Measurements from ENCODE around the gene SLA2. TPM values are rescaled to one million over a fixed set of nuclear protein-coding genes. Genes with fewer than 3 reads are reported as not detected.
A peak's percentile ranks its signal among the peaks of the same experiment; 100 is the strongest.

Gene SLA2
- total RNA-seq, 1 donor, result not detected

DNA sequence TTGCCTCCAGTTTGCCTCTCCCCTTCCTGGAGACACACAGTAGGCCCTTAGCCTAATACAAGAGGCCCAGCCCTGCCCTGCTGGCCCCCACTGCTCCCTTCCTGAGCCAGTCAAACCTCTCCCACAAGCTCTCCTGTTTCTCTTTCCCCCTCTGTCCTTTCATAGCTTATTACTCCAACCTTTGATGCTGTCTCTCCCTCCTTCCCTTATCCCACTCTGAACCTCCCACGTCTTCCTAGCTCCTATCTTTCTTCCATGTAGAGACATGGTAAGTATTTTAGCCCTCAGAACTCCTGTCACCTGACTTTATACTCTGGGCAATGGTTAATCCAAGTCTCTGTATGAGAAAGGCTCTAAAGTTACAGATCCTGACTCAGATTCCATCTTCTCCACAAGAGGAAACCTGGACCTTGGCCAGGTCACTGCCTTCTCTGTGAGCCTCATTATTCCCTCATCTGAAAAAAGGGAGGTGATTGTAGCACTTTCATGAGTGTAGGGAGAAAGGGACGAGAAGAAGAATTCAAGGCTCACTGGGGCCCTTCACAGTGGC lies 65.9 kb downstream of the SLA2 start:
- DNase-seq (ENCODE audit: low read depth), result no peak
- TF ChIP-seq, protein P1, sequence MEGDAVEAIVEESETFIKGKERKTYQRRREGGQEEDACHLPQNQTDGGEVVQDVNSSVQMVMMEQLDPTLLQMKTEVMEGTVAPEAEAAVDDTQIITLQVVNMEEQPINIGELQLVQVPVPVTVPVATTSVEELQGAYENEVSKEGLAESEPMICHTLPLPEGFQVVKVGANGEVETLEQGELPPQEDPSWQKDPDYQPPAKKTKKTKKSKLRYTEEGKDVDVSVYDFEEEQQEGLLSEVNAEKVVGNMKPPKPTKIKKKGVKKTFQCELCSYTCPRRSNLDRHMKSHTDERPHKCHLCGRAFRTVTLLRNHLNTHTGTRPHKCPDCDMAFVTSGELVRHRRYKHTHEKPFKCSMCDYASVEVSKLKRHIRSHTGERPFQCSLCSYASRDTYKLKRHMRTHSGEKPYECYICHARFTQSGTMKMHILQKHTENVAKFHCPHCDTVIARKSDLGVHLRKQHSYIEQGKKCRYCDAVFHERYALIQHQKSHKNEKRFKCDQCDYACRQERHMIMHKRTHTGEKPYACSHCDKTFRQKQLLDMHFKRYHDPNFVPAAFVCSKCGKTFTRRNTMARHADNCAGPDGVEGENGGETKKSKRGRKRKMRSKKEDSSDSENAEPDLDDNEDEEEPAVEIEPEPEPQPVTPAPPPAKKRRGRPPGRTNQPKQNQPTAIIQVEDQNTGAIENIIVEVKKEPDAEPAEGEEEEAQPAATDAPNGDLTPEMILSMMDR (IDR thresholded peaks at IDR 0.05; ENCODE audit: insufficient read depth, low read depth, low read length), result no peak

DNA sequence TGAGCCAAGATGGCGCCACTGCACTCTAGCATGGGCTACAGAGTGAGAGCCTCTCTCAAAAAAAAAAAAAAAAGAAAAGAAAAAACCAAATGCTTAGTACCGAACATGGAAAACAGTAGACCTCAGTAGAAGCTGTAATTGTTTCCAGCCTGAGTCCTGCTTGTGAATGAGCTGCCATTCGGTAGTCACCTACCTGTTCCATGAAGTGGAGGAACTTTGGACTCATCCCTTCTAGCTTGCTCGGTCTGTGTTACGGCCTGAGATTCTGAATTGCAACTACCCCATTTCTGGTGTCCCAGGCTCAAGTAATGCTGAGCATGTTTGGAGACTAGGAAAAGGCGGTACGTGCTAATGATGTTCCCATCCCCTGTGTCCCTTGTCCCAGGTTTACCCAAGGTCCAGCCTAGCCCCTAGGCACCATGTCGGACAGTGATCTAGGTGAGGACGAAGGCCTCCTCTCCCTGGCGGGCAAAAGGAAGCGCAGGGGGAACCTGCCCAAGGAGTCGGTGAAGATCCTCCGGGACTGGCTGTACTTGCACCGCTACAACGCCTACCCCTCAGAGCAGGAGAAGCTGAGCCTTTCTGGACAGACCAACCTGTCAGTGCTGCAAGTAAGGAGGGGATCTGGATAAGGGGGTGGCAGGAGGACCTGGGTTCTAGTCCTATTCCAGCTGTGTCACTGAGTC lies 67.5 kb downstream of the SLA2 start:
- no peak overlapping the region for H3K4me3 ChIP-seq (ENCODE audit: low read depth, low read length)
- TF ChIP-seq, protein P1 (IDR thresholded peaks at IDR 0.05; ENCODE audit: insufficient read depth, low read depth, low read length), result no peak
- no peak for DNase-seq (ENCODE audit: low read depth)

More for the DNA sequence above, 65.9 kb downstream of the SLA2 start:
- H3K4me3 ChIP-seq (ENCODE audit: low read depth, low read length), result no peak overlapping the region

DNA sequence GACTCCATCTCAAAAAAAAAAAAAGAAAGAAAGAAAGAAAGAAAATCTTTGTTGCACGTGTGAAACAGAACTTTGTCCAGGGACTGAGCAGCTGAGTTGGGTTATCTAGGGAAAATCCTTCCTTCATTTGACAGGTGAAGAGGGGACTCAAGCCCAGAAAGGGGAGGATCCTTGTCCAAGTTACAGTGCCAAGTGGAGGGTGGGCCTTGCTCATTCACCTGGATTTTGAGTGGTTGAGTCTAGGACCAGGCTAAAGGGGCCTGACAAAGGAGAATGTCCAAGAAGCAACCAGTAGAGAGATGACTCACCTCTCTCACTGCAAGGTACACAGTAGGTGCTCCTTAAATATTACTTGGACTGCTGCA lies 69.9 kb downstream of the SLA2 start:
- DNase-seq (ENCODE audit: low read depth), result no peak
- H3K4me3 ChIP-seq (ENCODE audit: low read depth, low read length), result no peak overlapping the region
- TF ChIP-seq, protein P1 (IDR thresholded peaks at IDR 0.05; ENCODE audit: insufficient read depth, low read depth, low read length), result no peak

DNA sequence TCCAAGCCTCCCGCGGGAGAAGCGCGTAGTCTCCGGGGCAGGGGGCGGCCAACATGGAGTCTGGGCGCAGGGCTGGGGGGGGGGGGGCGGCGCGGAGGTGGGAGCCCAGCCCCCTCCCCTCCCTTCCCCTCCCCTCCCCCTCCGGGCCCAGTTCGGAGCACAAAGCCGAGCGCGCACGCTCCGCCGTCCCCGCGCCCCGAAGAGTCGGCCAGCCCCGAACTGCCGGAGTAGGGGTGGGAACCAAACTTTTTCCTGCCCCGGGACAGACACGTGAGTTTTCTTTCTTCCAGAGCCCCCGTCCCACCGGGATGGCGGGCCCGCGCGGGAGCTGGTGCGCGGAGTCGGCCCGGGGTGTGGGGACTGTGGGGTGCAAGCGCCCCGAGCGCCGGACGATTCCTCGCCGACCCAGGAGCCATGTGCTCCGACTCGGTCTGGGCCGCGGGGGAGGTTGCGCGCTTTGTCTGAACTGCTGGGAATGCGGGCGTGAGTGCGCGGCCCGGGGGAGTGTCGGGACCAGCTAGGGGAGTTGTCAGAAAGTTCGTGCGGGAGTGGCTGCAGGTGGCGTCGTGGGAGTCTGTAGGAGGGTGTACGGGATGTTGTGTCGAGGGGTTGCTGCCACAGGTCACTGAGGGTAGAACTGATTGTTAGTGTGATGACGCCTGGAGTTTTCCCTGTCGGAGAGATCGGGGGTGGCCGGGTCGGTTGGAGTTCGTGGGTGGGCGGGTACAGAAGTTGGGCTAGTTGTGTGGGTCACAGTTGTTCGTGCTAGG lies 71.4 kb downstream of the SLA2 start:
- peak; percentile 69 for DNase-seq (ENCODE audit: low read depth)
- TF ChIP-seq, protein P1 (IDR thresholded peaks at IDR 0.05; ENCODE audit: insufficient read depth, low read depth, low read length), result no peak

DNA sequence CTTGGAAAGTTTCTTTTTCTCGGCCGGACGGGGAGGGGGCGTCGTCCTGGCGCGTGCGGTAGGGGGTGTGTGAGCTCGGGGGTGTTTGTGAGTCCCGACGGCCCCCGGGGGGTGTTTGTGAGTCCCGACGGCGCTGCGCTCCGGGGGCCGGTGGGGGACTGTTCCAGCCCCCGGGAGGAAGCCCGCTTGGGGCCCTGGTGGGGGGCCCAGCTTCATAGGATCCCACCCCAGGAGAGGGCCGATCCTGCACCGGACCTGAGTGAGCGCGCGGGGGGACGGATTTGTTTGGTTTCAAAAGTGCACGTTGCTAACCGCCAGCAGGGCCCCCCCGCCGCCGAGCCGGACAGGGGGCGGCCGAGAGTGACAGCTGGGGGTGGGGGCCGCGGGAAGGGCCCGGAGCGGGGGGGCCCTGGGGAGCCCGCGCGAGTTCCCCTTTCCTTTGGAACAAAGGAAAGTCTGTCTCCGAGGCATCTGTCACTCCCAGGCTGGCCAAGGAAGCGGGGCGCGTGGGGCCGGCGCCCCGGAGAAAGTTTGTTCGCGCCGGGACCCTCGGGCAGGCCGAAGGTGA lies 72.1 kb downstream of the SLA2 start:
- TF ChIP-seq, protein P1 (IDR thresholded peaks at IDR 0.05; ENCODE audit: insufficient read depth, low read depth, low read length), result no peak
- peak overlapping the region; percentile 81 for H3K4me3 ChIP-seq (ENCODE audit: low read depth, low read length)
- no peak for DNase-seq (ENCODE audit: low read depth)

More for the DNA sequence above, 71.4 kb downstream of the SLA2 start:
- H3K4me3 ChIP-seq (ENCODE audit: low read depth, low read length), result peak overlapping the region; percentile 81

DNA sequence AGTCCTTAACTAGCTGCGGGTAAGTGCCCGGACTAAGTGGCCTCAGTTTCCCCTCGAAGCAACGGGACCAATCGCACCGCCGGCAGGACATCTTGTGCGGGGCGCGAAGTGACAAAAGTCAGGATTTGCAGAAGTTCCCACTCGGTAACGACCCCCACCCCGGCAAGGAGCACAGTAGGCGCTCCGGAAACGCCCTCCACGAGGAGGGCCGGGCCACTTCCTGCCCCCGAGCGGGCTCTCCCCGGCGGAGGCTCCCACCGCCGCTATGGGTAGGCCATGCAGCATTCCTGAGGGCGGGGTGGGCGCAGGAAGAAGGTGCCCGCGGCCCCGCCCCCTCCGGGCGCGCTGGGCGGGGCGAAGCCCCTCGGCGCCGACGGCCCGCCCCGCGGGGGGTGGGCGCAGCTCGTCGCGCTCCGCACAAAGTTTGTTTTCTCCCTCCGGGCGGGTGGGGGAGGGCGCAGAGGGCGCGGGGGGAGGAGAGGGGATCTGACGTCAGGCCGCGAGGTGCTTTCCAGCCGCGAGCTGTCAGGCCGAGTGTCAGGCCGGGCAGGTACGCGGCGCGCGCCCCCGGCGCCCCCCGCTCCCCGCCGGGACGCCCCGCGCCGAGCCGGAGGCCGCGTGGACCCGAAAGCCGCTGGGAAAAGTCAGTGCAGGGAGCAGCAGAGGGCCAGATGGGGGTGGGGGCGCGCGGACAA lies 72.7 kb downstream of the SLA2 start, which contains the start of gene TGIF2:
Gene TGIF2 (plus strand): TSS at position 495 of the 695 bp plus-strand sequence. CDS start 5,178 bp downstream, outside the sequence.
- DNase-seq (ENCODE audit: low read depth), result peak; percentile 87
- TF ChIP-seq, protein P1 (IDR thresholded peaks at IDR 0.05; ENCODE audit: insufficient read depth, low read depth, low read length), result no peak
- H3K4me3 ChIP-seq (ENCODE audit: low read depth, low read length), result peak within 1 kb of the TSS; percentile 81
